ENCODE results near the gene PRR23A.

Gene PRR23A

GRCh38 chr3:138972941-138973340, 33.1 kb downstream of the PRR23A start:
- DNase-seq (ENCODE audit: low read depth in 2 of 2), result no peak

GRCh38 chr3:138971766-138972320, 34.2 kb downstream of the PRR23A start:
- no peak for DNase-seq (ENCODE audit: low read depth in 2 of 2)

- DNase-seq (ENCODE audit: low read depth in 2 of 2), result no peak
Observed at GRCh38 chr3:138964923-138965322, 41.1 kb downstream of the PRR23A start.

GRCh38 chr3:138964264-138964663, 41.8 kb downstream of the PRR23A start:
- DNase-seq (ENCODE audit: low read depth in 2 of 2), result no peak

GRCh38 chr3:138962854-138963560, 43.1 kb downstream of the PRR23A start:
- no peak for DNase-seq (ENCODE audit: low read depth in 2 of 2)

GRCh38 chr3:138960417-138960852, 45.6 kb downstream of the PRR23A start:
- no peak for DNase-seq (ENCODE audit: low read depth in 2 of 2)
